Measurements from ENCODE around the gene TMEM81.

- TF ChIP-seq EZH2phosphoT487 (IDR thresholded peaks at IDR 0.05; ENCODE audit: borderline replicate concordance, low read length) (no peak), CTCF (IDR thresholded peaks at IDR 0.05; ENCODE audit: low read depth, low read length, poor library complexity, severe bottlenecking) (no peak)
Measured at GRCh38 chr1:205071028-205071409, 13.2 kb downstream of the TMEM81 start.
